Activated naive CD8-positive, alpha-beta T cell treated with anti-CD3 and anti-CD28 coated beads, Interleukin-2, amount 10 ng/mL, durations not matched to agents 7 days and 5 days (primary cell): ENCODE data around the gene IFI35. TPM values are rescaled to one million over a fixed set of nuclear protein-coding genes. Genes with fewer than 3 reads are reported as not detected.

Source experiments
- ATAC-seq: fragments of 150-1000 bp; cut with Tn5 transposase; one replicate; pipeline ENCODE4 v1.10.0; 2021; ENCODE audit warnings: low read depth, moderate library complexity
- POLR2A ChIA-PET: fragments of 350-600 bp; sonication (Branson Sonifier 250); formaldehyde crosslinking; loops from one replicate; lab custom pipeline; 2021; ENCODE audit warnings: antibody characterized with exemption; lab: Charles Lee
- DNase-seq: peaks from one replicate; pipeline ENCODE4 v3.0.0; 2021
- H3K27ac Mint-ChIP-seq: one replicate; pipeline ENCODE4 v1.8.0; 2022; ENCODE audit warnings: mild to moderate bottlenecking, mixed read lengths
- H3K27me3 Mint-ChIP-seq: one replicate; pipeline ENCODE4 v1.8.0; 2022; ENCODE audit warnings: mild to moderate bottlenecking, moderate library complexity, mixed read lengths
- H3K36me3 Mint-ChIP-seq: one replicate; pipeline ENCODE4 v1.8.0; 2021; ENCODE audit warnings: mild to moderate bottlenecking, mixed read lengths
- H3K4me1 Mint-ChIP-seq: one replicate; pipeline ENCODE4 v1.8.0; 2021; ENCODE audit warnings: mixed read lengths
- H3K4me3 Mint-ChIP-seq: one replicate; pipeline ENCODE4 v1.8.0; 2022; ENCODE audit warnings: mild to moderate bottlenecking, moderate library complexity, mixed read lengths
- H3K9me3 Mint-ChIP-seq: one replicate; pipeline ENCODE4 v1.8.0; 2021; ENCODE audit warnings: mixed read lengths
- total RNA-seq, 2 experiments: library from RNA; stranded (reverse); gene quantifications; one replicate each; pipeline ENCODE4 v1.2.3, GENCODE V29; 2021

IFI35 gene
- total RNA-seq, 2 experiments from 2014 or later = 92.7 to 99.2 TPM

- DNase-seq (no peak), ATAC-seq (no peak)
- peaks cover 28% of the 10 kb centered on the region for H3K4me1 Mint-ChIP-seq
- peaks cover 14% of the 10 kb centered on the region for H3K27me3 Mint-ChIP-seq
- H3K9me3 Mint-ChIP-seq = no peaks in the 10 kb centered on the region
- POLR2A ChIA-PET = interaction anchor here (1.4 to 2.0 kb wide), 3 partner anchors 15 to 148 kb away, joined by 5 to 13 read pairs (median 5); partner anchors contain the start of genes IFI35 and RPL27
- H3K4me3 Mint-ChIP-seq = peak overlapping the region; percentile 84
- peak overlapping the region; percentile 25 for H3K27ac Mint-ChIP-seq
- H3K36me3 Mint-ChIP-seq = peaks cover 2% of the 10 kb centered on the region
These were observed 14.5 kb downstream of the IFI35 start for GRCh38 chr17:43020789-43021740.

GRCh38 chr17:43021741-43022512 is 15.3 kb downstream of the IFI35 start, which contains the start of gene VAT1:
Gene VAT1, minus strand, starts transcription at chr17:43022385. Its CDS starts 63 bp downstream, at chr17:43022322.
- H3K27ac Mint-ChIP-seq = peak within 1 kb of the TSS; percentile 25
- peaks cover 2% of the 10 kb centered on the region for H3K36me3 Mint-ChIP-seq
- no peaks in the 10 kb centered on the region for H3K9me3 Mint-ChIP-seq
- POLR2A ChIA-PET = interaction anchor here (1.1 to 2.0 kb wide), 4 partner anchors 16 to 294 kb away, joined by 4 to 13 read pairs (median 5); partner anchors contain the start of genes IFI35 and RPL27
- H3K4me3 Mint-ChIP-seq = peak within 1 kb of the TSS; percentile 84
- ATAC-seq = peak; percentile 43
- DNase-seq = peak; percentile 76
- peaks cover 19% of the 10 kb centered on the region for H3K27me3 Mint-ChIP-seq
- H3K4me1 Mint-ChIP-seq = peaks cover 28% of the 10 kb centered on the region

GRCh38 chr17:43024407-43025289 is 18.1 kb downstream of the IFI35 start, which contains the start of gene RND2:
Gene RND2, plus strand, starts transcription at chr17:43025231. Its CDS starts 117 bp downstream, at chr17:43025348.
- Mint-ChIP-seq H3K9me3 (no peaks in the 10 kb centered on the region), H3K36me3 (peaks cover 2% of the 10 kb centered on the region), H3K4me1 (peaks cover 15% of the 10 kb centered on the region), H3K27ac (peak within 1 kb of the TSS; percentile 43), H3K4me3 (peak within 1 kb of the TSS; percentile 87), H3K27me3 (peaks cover 28% of the 10 kb centered on the region)
- POLR2A ChIA-PET = interaction anchor here (0.6 to 1.9 kb wide), 7 partner anchors 10 to 343 kb away, joined by 3 to 18 read pairs (median 11); partner anchors contain the start of genes IFI35 and RPL27
- DNase-seq (peak; percentile 73), ATAC-seq (peak; percentile 61)

- H3K4me3 Mint-ChIP-seq = peak overlapping the region; percentile 58
- no peaks in the 10 kb centered on the region for H3K9me3 Mint-ChIP-seq
- ATAC-seq = no peak
- peaks cover 28% of the 10 kb centered on the region for H3K27me3 Mint-ChIP-seq
- DNase-seq = no peak
- H3K4me1 Mint-ChIP-seq = peaks cover 12% of the 10 kb centered on the region
- POLR2A ChIA-PET = interaction anchor here (1.6 to 1.9 kb wide), 3 partner anchors 19 to 336 kb away, joined by 11 to 13 read pairs (median 12); partner anchors contain the start of gene IFI35
- H3K27ac Mint-ChIP-seq = no peak overlapping the region
- peaks cover 2% of the 10 kb centered on the region for H3K36me3 Mint-ChIP-seq
These were observed 18.7 kb downstream of the IFI35 start for GRCh38 chr17:43025290-43025657.

GRCh38 chr17:43025766-43026537 is 19.4 kb downstream of the IFI35 start:
- Mint-ChIP-seq H3K9me3 (no peaks in the 10 kb centered on the region), H3K27me3 (peaks cover 28% of the 10 kb centered on the region), H3K27ac (no peak overlapping the region), H3K4me3 (peak overlapping the region; percentile 58), H3K4me1 (peaks cover 10% of the 10 kb centered on the region), H3K36me3 (peaks cover 2% of the 10 kb centered on the region)
- POLR2A ChIA-PET = interaction anchor here (1.9 kb wide), 1 partner anchor 289 kb away, joined by 13 read pairs; no protein-coding TSS in a partner anchor
- ATAC-seq (no peak), DNase-seq (no peak)

- no peak for DNase-seq
- H3K27me3 Mint-ChIP-seq = peaks cover 28% of the 10 kb centered on the region
- POLR2A ChIA-PET = no interaction called here
- peaks cover 7% of the 10 kb centered on the region for H3K4me1 Mint-ChIP-seq
- H3K27ac Mint-ChIP-seq = no peak overlapping the region
- no peak overlapping the region for H3K4me3 Mint-ChIP-seq
- ATAC-seq = no peak
- H3K9me3 Mint-ChIP-seq = no peaks in the 10 kb centered on the region
- H3K36me3 Mint-ChIP-seq = peaks cover 2% of the 10 kb centered on the region
These were observed 20.0 kb downstream of the IFI35 start for GRCh38 chr17:43026595-43026994.

GRCh38 chr17:43027091-43028032 is 20.8 kb downstream of the IFI35 start:
- Mint-ChIP-seq H3K9me3 (no peaks in the 10 kb centered on the region), H3K4me1 (peaks cover 7% of the 10 kb centered on the region), H3K4me3 (no peak overlapping the region), H3K36me3 (peaks cover 2% of the 10 kb centered on the region), H3K27ac (no peak overlapping the region), H3K27me3 (peaks cover 28% of the 10 kb centered on the region)
- POLR2A ChIA-PET = no interaction called here
- ATAC-seq (no peak), DNase-seq (no peak)

GRCh38 chr17:43028221-43028861 is 21.8 kb downstream of the IFI35 start:
- DNase-seq = no peak
- Mint-ChIP-seq H3K9me3 (no peaks in the 10 kb centered on the region), H3K4me3 (no peak overlapping the region), H3K36me3 (peaks cover 2% of the 10 kb centered on the region), H3K27me3 (peaks cover 28% of the 10 kb centered on the region), H3K27ac (no peak overlapping the region), H3K4me1 (peaks cover 7% of the 10 kb centered on the region)
- ATAC-seq = no peak
- POLR2A ChIA-PET = no interaction called here

GRCh38 chr17:43030137-43030767 is 23.7 kb downstream of the IFI35 start:
- POLR2A ChIA-PET = interaction anchor here (0.6 kb wide), 2 partner anchors 95 to 127 kb away, joined by 4 to 6 read pairs; partner anchors contain the start of gene BRCA1
- ATAC-seq (no peak), DNase-seq (no peak)
- Mint-ChIP-seq H3K36me3 (no peaks in the 10 kb centered on the region), H3K27ac (no peak overlapping the region), H3K4me1 (no peaks in the 10 kb centered on the region), H3K4me3 (no peak overlapping the region), H3K9me3 (no peaks in the 10 kb centered on the region), H3K27me3 (peaks cover 20% of the 10 kb centered on the region)

- Mint-ChIP-seq H3K27ac (no peak overlapping the region), H3K36me3 (no peaks in the 10 kb centered on the region)
- POLR2A ChIA-PET = interaction anchor here (0.7 kb wide), 1 partner anchor 172 kb away, joined by 5 read pairs; no protein-coding TSS in a partner anchor
These were observed 25.1 kb downstream of the IFI35 start for GRCh38 chr17:43031666-43032065.

More at GRCh38 chr17:43031666-43032065, 25.1 kb downstream of the IFI35 start:
- DNase-seq (no peak), ATAC-seq (no peak)
- Mint-ChIP-seq H3K9me3 (no peaks in the 10 kb centered on the region), H3K4me1 (no peaks in the 10 kb centered on the region), H3K4me3 (no peak overlapping the region), H3K27me3 (peaks cover 10% of the 10 kb centered on the region)
